ENCODE results near the gene GPC6. TPM values are rescaled to one million over a fixed set of nuclear protein-coding genes. Genes with fewer than 3 reads are reported as not detected.
A peak's percentile ranks its signal among the peaks of the same experiment; 100 is the strongest.

GPC6 gene
- total and polyA plus RNA-seq, 2 experiments from 2014 or later = 26.0 to 92.8 TPM

GRCh38 chr13:94177041-94177440 lies 950.4 kb downstream of the GPC6 start:
- 86% methylated on average over 2 of the region's 2 CpGs for WGBS (ENCODE audit: low lambda C conversion rate, missing lambda C conversion rate)
- H2AFZ ChIP-seq = no peak overlapping the region
- DNase-seq (ENCODE audit: low spot score) = no peak
- H3K9me2 ChIP-seq (replicated peaks; ENCODE audit: insufficient read depth) = no peaks in the 10 kb centered on the region
- TF ChIP-seq CTCF (IDR thresholded peaks at IDR 0.05; ENCODE audit: poor library complexity) = no peak
- no peak for TF ChIP-seq EZH2 (IDR thresholded peaks at IDR 0.05; ENCODE audit: borderline replicate concordance)
- TF ChIP-seq EZH2phosphoT487 (IDR thresholded peaks at IDR 0.05; ENCODE audit: low read depth, severe bottlenecking, unreplicated experiment) = no peak
- H4K20me1 ChIP-seq (ENCODE audit: insufficient read depth, poor library complexity, severe bottlenecking) = no peaks in the 10 kb centered on the region
- H3K27ac ChIP-seq = no peak overlapping the region
- no peaks in the 10 kb centered on the region for H3K79me2 ChIP-seq
- H3K4me2 ChIP-seq = no peak overlapping the region
- no peak overlapping the region for H3K4me3 ChIP-seq
- no peaks in the 10 kb centered on the region for H3K9me3 ChIP-seq (ENCODE audit: low read depth)
- no peaks in the 10 kb centered on the region for H3K27me3 ChIP-seq
- H3K4me1 ChIP-seq (ENCODE audit: insufficient read depth) = peaks cover 4% of the 10 kb centered on the region
- no peaks in the 10 kb centered on the region for H3K36me3 ChIP-seq (replicated peaks; ENCODE audit: insufficient read depth, low read depth)

GRCh38 chr13:94178625-94179244 lies 952.1 kb downstream of the GPC6 start:
- Histone ChIP-seq H3K9me3 (ENCODE audit: low read depth) (no peaks in the 10 kb centered on the region), H3K4me1 (ENCODE audit: insufficient read depth) (peaks cover 4% of the 10 kb centered on the region), H3K4me3 (no peak overlapping the region), H3K27me3 (no peaks in the 10 kb centered on the region), H3K4me2 (peak overlapping the region; percentile 43), H3K27ac (no peak overlapping the region), H3K9me2 (replicated peaks; ENCODE audit: insufficient read depth) (no peaks in the 10 kb centered on the region), H3K36me3 (replicated peaks; ENCODE audit: insufficient read depth, low read depth) (no peaks in the 10 kb centered on the region), H2AFZ (no peak overlapping the region), H4K20me1 (ENCODE audit: insufficient read depth, poor library complexity, severe bottlenecking) (no peaks in the 10 kb centered on the region), H3K79me2 (no peaks in the 10 kb centered on the region)
- peak; percentile 10 for DNase-seq (ENCODE audit: low spot score)
- 53% methylated on average over 5 of the region's 5 CpGs for WGBS (ENCODE audit: low lambda C conversion rate, missing lambda C conversion rate)
- TF ChIP-seq EZH2 (IDR thresholded peaks at IDR 0.05; ENCODE audit: borderline replicate concordance) = no peak
- TF ChIP-seq EZH2phosphoT487 (IDR thresholded peaks at IDR 0.05; ENCODE audit: low read depth, severe bottlenecking, unreplicated experiment) = no peak
- no peak for TF ChIP-seq CTCF (IDR thresholded peaks at IDR 0.05; ENCODE audit: poor library complexity)

- H4K20me1 ChIP-seq (ENCODE audit: insufficient read depth, poor library complexity, severe bottlenecking) = no peaks in the 10 kb centered on the region
- no peak overlapping the region for H3K4me2 ChIP-seq
- DNase-seq (ENCODE audit: low spot score) = peak; percentile 8
- H3K4me3 ChIP-seq = no peak overlapping the region
- TF ChIP-seq CTCF (IDR thresholded peaks at IDR 0.05; ENCODE audit: poor library complexity) (no peak), EZH2 (IDR thresholded peaks at IDR 0.05; ENCODE audit: borderline replicate concordance) (no peak), EZH2phosphoT487 (IDR thresholded peaks at IDR 0.05; ENCODE audit: low read depth, severe bottlenecking, unreplicated experiment) (no peak)
- no peaks in the 10 kb centered on the region for H3K79me2 ChIP-seq
- H3K27ac ChIP-seq = peak overlapping the region; percentile 47
- no peak overlapping the region for H2AFZ ChIP-seq
- peaks cover 4% of the 10 kb centered on the region for H3K4me1 ChIP-seq (ENCODE audit: insufficient read depth)
- 87% methylated on average over 1 of the region's 1 CpG for WGBS (ENCODE audit: low lambda C conversion rate, missing lambda C conversion rate)
- no peaks in the 10 kb centered on the region for H3K9me2 ChIP-seq (replicated peaks; ENCODE audit: insufficient read depth)
- no peaks in the 10 kb centered on the region for H3K27me3 ChIP-seq
- H3K9me3 ChIP-seq (ENCODE audit: low read depth) = no peaks in the 10 kb centered on the region
- H3K36me3 ChIP-seq (replicated peaks; ENCODE audit: insufficient read depth, low read depth) = no peaks in the 10 kb centered on the region
These were observed 955.0 kb downstream of the GPC6 start for GRCh38 chr13:94181461-94182107.
